AG09309 (cell line): ENCODE measurements around the gene WBP2NL.

Source experiments
- DNase-seq: peaks from one replicate; pipeline ENCODE4 v3.0.0-alpha.2; 2010; ENCODE audit warnings: low read depth
- H3K4me3 ChIP-seq: 2 replicates; pipeline ENCODE4 v1.5.1; 2011; ENCODE audit warnings: mild to moderate bottlenecking, low read depth, low read length, moderate library complexity; ENCODE audit not compliant: control insufficient read depth
- CTCF ChIP-seq: IDR thresholded peaks from 2 replicates; pipeline ENCODE4 v1.5.1; 2011; ENCODE audit warnings: mild to moderate bottlenecking, low read depth, low read length, inconsistent platforms; ENCODE audit not compliant: insufficient read depth, control insufficient read depth; ENCODE audit errors: missing control alignments

WBP2NL gene

GRCh38 chr22:42025421-42025820 is 26.8 kb downstream of the WBP2NL start:
- DNase-seq, result no peak
- H3K4me3 ChIP-seq, result no peak overlapping the region
- no peak for TF ChIP-seq CTCF

- no peak for DNase-seq
- H3K4me3 ChIP-seq, result no peak overlapping the region
- TF ChIP-seq CTCF, result no peak
Measured at GRCh38 chr22:42026705-42027104, 28.1 kb downstream of the WBP2NL start.

DNA sequence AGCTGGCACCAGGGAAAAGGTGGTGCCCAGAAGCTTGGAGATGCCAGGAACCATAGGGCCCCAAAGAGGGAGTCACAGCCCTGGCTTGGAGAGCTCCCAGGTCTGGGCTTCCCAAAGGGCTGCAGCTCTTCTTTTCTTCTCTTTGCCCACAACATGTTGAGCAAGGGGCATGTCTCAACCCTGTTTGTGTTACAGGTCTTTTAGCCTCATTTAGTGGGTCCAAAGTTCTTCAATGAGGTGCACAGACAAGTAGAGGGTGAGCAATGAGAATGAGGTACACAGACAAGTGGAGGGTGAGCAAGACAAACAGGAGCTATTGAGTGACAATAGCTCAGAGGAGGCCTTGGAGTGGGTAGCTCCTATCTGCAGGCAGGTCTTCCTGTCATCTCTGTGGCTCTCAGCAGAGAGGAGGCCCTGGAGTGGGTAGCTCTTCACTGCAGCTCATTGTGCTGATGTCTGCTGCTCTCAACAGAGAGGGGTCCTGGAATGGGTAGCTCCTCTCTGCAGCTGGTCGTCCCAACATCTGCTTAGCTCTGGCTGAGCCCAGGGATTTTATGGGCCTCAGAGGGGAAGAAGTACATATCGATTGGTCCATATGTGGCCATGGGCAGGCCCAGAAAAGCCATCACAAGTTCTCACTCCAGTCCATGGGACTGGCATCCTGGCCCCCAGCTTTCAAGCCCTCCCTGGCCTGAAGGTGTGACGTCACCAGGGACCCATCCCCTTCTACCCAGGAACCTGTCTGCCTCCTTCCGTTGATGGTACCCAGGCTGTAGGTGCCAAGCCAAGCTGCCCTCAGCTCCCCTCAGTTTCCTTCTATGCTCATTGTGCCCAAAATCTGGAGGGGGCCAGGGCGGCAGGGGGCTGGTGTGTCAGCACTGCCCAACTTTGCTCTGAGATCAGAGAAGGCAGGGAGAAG is 34.9 kb downstream of the WBP2NL start:
- no peak for TF ChIP-seq CTCF
- no peak overlapping the region for H3K4me3 ChIP-seq
- DNase-seq, result no peak

GRCh38 chr22:42035256-42035655 is 36.7 kb downstream of the WBP2NL start:
- no peak overlapping the region for H3K4me3 ChIP-seq
- TF ChIP-seq CTCF, result no peak
- no peak for DNase-seq

GRCh38 chr22:42039271-42039670 is 40.7 kb downstream of the WBP2NL start:
- H3K4me3 ChIP-seq, result no peak overlapping the region
- DNase-seq, result peak; percentile 10
- no peak for TF ChIP-seq CTCF

- no peak for DNase-seq
- no peak overlapping the region for H3K4me3 ChIP-seq
- no peak for TF ChIP-seq CTCF
Measured at GRCh38 chr22:42041784-42042183, 43.2 kb downstream of the WBP2NL start.
